Spleen (tissue), 11 donors: ENCODE results near the gene TANK. TPM values are rescaled to one million over a fixed set of nuclear protein-coding genes. Genes with fewer than 3 reads are reported as not detected.
A peak's percentile ranks its signal among the peaks of the same experiment; 100 is the strongest.

Experiments
- DNase-seq: peaks from one replicate; pipeline ENCODE4 v3.0.0-alpha.2; 2020
- H3K27ac ChIP-seq, 8 donors: fragments of 200-600 bp; sonication (generic) in 7 of 8; 1 replicate in 4 of 8; 2 replicates in 4 of 8; pipeline versions ENCODE4 v1.5.0 to v1.8.0; 2016 to 2021; ENCODE audit warnings: inconsistent platforms in 4 of 8, mild to moderate bottlenecking in 4 of 8, moderate library complexity in 1 of 8
- H3K27me3 ChIP-seq, 7 donors: fragments of 200-600 bp; sonication (generic) in 6 of 7; replicated peaks in 1 of 7; 1 replicate in 4 of 7; 2 replicates in 3 of 7; pipeline versions ENCODE4 v1.5.0 to v1.8.0; 2016 to 2021; ENCODE audit warnings: inconsistent platforms in 3 of 7, mild to moderate bottlenecking in 1 of 7
- H3K36me3 ChIP-seq, 6 donors: fragments of 200-600 bp; sonication (generic) in 5 of 6; 1 replicate in 4 of 6; 2 replicates in 2 of 6; pipeline versions ENCODE4 v1.5.0 to v1.8.0; 2016 to 2021; ENCODE audit warnings: inconsistent platforms in 2 of 6
- H3K4me1 ChIP-seq, 6 donors: fragments of 200-600 bp; sonication (generic) in 5 of 6; 1 replicate in 3 of 6; 2 replicates in 3 of 6; pipeline versions ENCODE4 v1.5.0 to v1.8.0; 2016 to 2021; ENCODE audit warnings: inconsistent platforms in 3 of 6
- H3K4me3 ChIP-seq, 8 donors: fragments of 200-600 bp; sonication (generic) in 7 of 8; 1 replicate in 4 of 8; 2 replicates in 4 of 8; pipeline versions ENCODE4 v1.5.0 to v1.8.0; 2016 to 2021; ENCODE audit warnings: inconsistent platforms in 4 of 8, mild to moderate bottlenecking in 4 of 8, moderate library complexity in 2 of 8
- H3K9me3 ChIP-seq, 8 donors: fragments of 200-600 bp; sonication (generic) in 7 of 8; 1 replicate in 4 of 8; 2 replicates in 4 of 8; pipeline versions ENCODE4 v1.5.0 to v1.8.0; 2016 to 2021; ENCODE audit warnings: inconsistent platforms in 4 of 8
- CTCF ChIP-seq, 11 experiments: fragments of 200-600 bp in 7 of 11; fragments of 450-650 bp in 4 of 11; sonication (generic) in 4 of 11; IDR thresholded peaks in 8 of 11; conservative IDR thresholded peaks in 3 of 11; 1 replicate in 7 of 11; 2 replicates in 4 of 11; pipeline versions ENCODE4 v1.4.0 to v1.8.0; 2016 to 2021; ENCODE audit warnings: antibody characterized with exemption in 11 of 11, inconsistent platforms in 4 of 11, mild to moderate bottlenecking in 1 of 11
- POLR2A ChIP-seq, 3 donors: fragments of 450-650 bp; IDR thresholded peaks; one replicate each; pipeline ENCODE4 v1.5.1; 2017; ENCODE audit warnings: antibody characterized with exemption in 3 of 3, mild to moderate bottlenecking in 1 of 3
- POLR2AphosphoS5 ChIP-seq, 3 donors: sonication (generic); formaldehyde crosslinking; IDR thresholded peaks; one replicate each; pipeline ENCODE4 v1.5.1; 2017; ENCODE audit warnings: antibody characterized with exemption in 3 of 3
- WGBS, 5 donors: extraction: QIAGEN DNeasy Blood & Tissue Kit in 3 of 5; methylation state at CpG; one replicate each; pipeline versions ENCODE4 v1.1.5 to v1.1.7; 2013 to 2018; 5-methylcytosine and 5-hydroxymethylcytosine counted together
- intact Hi-C: fragments of 100-400 bp; cut with DNase I; formaldehyde crosslinking; loops from one replicate; pipeline ENCODE4 v1.15.0; 2023; ENCODE audit warnings: low total_unique reads
- polyA plus RNA-seq, 3 donors: library from polyadenylated mRNA; stranded (reverse); fragments of 200-250 nt; gene quantifications; one replicate each; pipeline ENCODE4 v1.2.1, GENCODE V29; 2013
- total RNA-seq, 7 donors: library from RNA; depleted of rRNA in 3 of 7; stranded (reverse); fragments of >200 nt in 3 of 7; fragmentation: NEBNext Ultra II Directional in 4 of 7; extraction: Animal tissue kit (Norgen Biotek cat#: 25700) in 4 of 7; gene quantifications; one replicate each; pipeline versions ENCODE4 v1.1.0 to v1.2.1, GENCODE V29; 2016 to 2021
- donor health status: healthy with polysubstance abuse.
- donor health status: DM: no; HTN: no; CAD: no; lungs with moderate emphysema.
- donor health status: DM: no; HTN: no; CAD: no.
- donor health status: Bipolar disorder and iron deficiency.
- donor health status: healthy.
- donor health status: DM: no; HTN: no; CAD: no.
- donor health status: DM: yes; HTN: yes; CAD: no.

TANK gene
- total and polyA plus RNA-seq, 10 donors, result 37.5 to 152 (median 120) TPM

- H3K9me3 ChIP-seq, result peaks cover 3 to 47% (median 40%) of the 10 kb centered on the region in 8 donors
- no peak for DNase-seq
- H3K36me3 ChIP-seq, result peaks cover 0 to 41% (median 4%) of the 10 kb centered on the region in 6 donors
- no peaks in the 10 kb centered on the region for H3K27me3 ChIP-seq
- H3K27ac ChIP-seq, result peak overlapping the region in 2 of 8 donors; percentile 7 to 16
- peaks cover 7 to 65% (median 18%) of the 10 kb centered on the region in 6 donors for H3K4me1 ChIP-seq
- TF ChIP-seq POLR2A (IDR thresholded peaks at IDR 0.05) (no peak), CTCF (IDR thresholded peaks at IDR 0.05 in 8 of 11, conservative IDR thresholded peaks at IDR 0.05 in 3 of 11) (no peak), POLR2AphosphoS5 (IDR thresholded peaks at IDR 0.05) (no peak)
- intact Hi-C loops, result no loop called here
- no peak overlapping the region for H3K4me3 ChIP-seq
These were observed 13.9 kb upstream of the TANK start for GRCh38 chr2:161146209-161146775.

DNA sequence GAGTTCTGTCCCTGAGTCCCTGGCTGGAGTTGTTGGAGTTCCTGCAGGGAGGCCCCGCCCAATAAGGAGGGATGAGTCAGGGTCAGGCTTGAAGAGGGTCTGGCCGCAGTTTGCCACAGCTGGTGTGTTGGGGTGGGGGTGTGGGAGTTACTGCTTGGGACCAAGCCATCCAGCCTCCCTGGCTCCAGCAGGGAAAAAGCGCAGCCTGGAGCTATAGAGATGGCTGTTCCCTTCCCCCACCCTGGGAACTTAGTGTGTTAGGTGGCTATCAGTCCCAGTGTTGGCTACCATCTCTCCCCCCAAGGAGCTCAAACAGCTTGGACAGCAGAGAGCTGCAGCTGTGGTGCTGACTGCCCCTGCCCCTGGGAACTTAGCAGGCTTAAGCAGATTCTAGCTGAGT is 13.2 kb upstream of the TANK start:
- Histone ChIP-seq H3K4me1 (peaks cover 3 to 58% (median 12%) of the 10 kb centered on the region in 6 donors), H3K9me3 (peaks cover 3 to 54% (median 46%) of the 10 kb centered on the region in 8 donors), H3K27ac (peak overlapping the region in 2 of 8 donors; percentile 7 to 16), H3K4me3 (no peak overlapping the region), H3K36me3 (peaks cover 0 to 48% (median 4%) of the 10 kb centered on the region in 6 donors), H3K27me3 (no peaks in the 10 kb centered on the region)
- WGBS, 5 donors, result 82 to 95% (median 89%) methylated on average over 3 of the region's 3 CpGs; no CpG with 5 or more reads in 1 of the 5 donors
- no peak for DNase-seq
- TF ChIP-seq POLR2AphosphoS5 (IDR thresholded peaks at IDR 0.05), result no peak
- intact Hi-C loops, result no loop called here

DNA sequence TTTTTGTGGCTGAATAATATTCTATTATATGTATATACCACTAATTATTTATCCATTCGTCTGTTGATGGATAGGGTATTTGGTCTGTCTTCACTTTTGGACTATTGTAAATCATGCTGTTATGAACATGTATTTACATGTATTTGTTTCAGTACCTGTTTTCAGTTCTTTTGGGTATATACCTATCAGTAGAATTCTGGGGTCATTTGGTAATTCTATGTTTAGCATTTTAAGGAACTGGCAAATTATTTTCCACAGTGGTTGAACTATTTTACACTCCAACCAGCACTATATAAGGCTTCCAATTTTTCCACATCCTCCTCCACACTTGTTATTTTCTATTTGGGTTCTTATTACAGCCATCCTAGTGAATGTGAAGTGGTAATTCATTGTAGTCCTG is 12.4 kb upstream of the TANK start:
- peaks cover 0 to 50% (median 10%) of the 10 kb centered on the region in 6 donors for H3K4me1 ChIP-seq
- no peaks in the 10 kb centered on the region for H3K27me3 ChIP-seq
- peaks cover 3 to 63% (median 55%) of the 10 kb centered on the region in 8 donors for H3K9me3 ChIP-seq
- intact Hi-C loops, result no loop called here
- DNase-seq, result no peak
- no peak overlapping the region for H3K4me3 ChIP-seq
- 83 to 94% (median 86%) methylated on average over 1 of the region's 1 CpG for WGBS, 5 donors
- H3K27ac ChIP-seq, result no peak overlapping the region
- H3K36me3 ChIP-seq, result peaks cover 0 to 56% (median 8%) of the 10 kb centered on the region in 6 donors
- no peak for TF ChIP-seq POLR2AphosphoS5 (IDR thresholded peaks at IDR 0.05)
- TF ChIP-seq POLR2A (IDR thresholded peaks at IDR 0.05), result no peak
- no peak for TF ChIP-seq CTCF (IDR thresholded peaks at IDR 0.05 in 8 of 11, conservative IDR thresholded peaks at IDR 0.05 in 3 of 11)

DNA sequence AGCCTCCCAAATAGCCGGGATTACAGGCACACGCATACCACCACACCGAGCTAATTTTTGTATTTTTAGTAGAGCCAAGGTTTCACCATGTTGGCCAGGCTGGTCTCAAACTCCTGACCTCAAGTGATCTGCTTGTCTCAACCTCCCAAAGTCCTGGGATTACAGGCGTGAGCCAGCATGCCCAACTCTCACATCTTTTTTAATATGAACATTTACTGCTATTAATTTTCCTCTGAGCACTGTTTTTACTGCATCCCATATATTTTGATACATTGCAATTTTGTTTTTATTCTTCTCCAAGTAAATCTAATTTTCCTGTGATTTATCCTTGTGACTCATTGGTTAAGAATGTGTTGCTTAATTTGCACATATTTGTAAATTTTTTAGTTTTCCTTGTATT is 9.5 kb upstream of the TANK start:
- peaks cover 0 to 43% (median 8%) of the 10 kb centered on the region in 6 donors for H3K4me1 ChIP-seq
- DNase-seq, result no peak
- H3K27ac ChIP-seq, result no peak overlapping the region
- intact Hi-C loops, result no loop called here
- H3K36me3 ChIP-seq, result peaks cover 0 to 60% (median 10%) of the 10 kb centered on the region in 6 donors
- no peak overlapping the region for H3K4me3 ChIP-seq
- 96 to 98% (median 97%) methylated on average over 4 of the region's 4 CpGs for WGBS, 5 donors
- TF ChIP-seq POLR2AphosphoS5 (IDR thresholded peaks at IDR 0.05), result no peak
- no peak for TF ChIP-seq CTCF (IDR thresholded peaks at IDR 0.05 in 8 of 11, conservative IDR thresholded peaks at IDR 0.05 in 3 of 11)
- no peak for TF ChIP-seq POLR2A (IDR thresholded peaks at IDR 0.05)
- no peaks in the 10 kb centered on the region for H3K27me3 ChIP-seq
- H3K9me3 ChIP-seq, result peaks cover 3 to 61% (median 57%) of the 10 kb centered on the region in 8 donors
